ENCODE results near the gene ZNF804B. TPM values are rescaled to one million over a fixed set of nuclear protein-coding genes. Genes with fewer than 3 reads are reported as not detected.

Gene ZNF804B
- total RNA-seq, 1 experiment from 2014 or later, result not detected

GRCh38 chr7:88928276-88928675, 168.8 kb downstream of the ZNF804B start:
- no peak for DNase-seq (ENCODE audit: low read depth)
- in situ Hi-C loops (cut with HindIII; ENCODE audit: low pct_unique_long_range_greater_than_20kb, low sequenced_read_pairs), result no loop called here

- DNase-seq (ENCODE audit: low read depth), result no peak
- in situ Hi-C loops (cut with HindIII; ENCODE audit: low pct_unique_long_range_greater_than_20kb, low sequenced_read_pairs), result no loop called here
Measured at GRCh38 chr7:88929719-88930118, 170.2 kb downstream of the ZNF804B start.

- in situ Hi-C loops (cut with HindIII; ENCODE audit: low pct_unique_long_range_greater_than_20kb, low sequenced_read_pairs), result no loop called here
Measured at GRCh38 chr7:88933285-88933684, 173.8 kb downstream of the ZNF804B start.

GRCh38 chr7:88942815-88943501, 183.5 kb downstream of the ZNF804B start:
- in situ Hi-C loops (cut with HindIII; ENCODE audit: low pct_unique_long_range_greater_than_20kb, low sequenced_read_pairs), result no loop called here
- DNase-seq (ENCODE audit: low read depth), result no peak

More at GRCh38 chr7:88933285-88933684, 173.8 kb downstream of the ZNF804B start:
- no peak for DNase-seq (ENCODE audit: low read depth)

- in situ Hi-C loops (cut with HindIII; ENCODE audit: low pct_unique_long_range_greater_than_20kb, low sequenced_read_pairs), result no loop called here
- DNase-seq (ENCODE audit: low read depth), result no peak
Measured at GRCh38 chr7:88951826-88952225, 192.3 kb downstream of the ZNF804B start.

GRCh38 chr7:88964418-88964817, 204.9 kb downstream of the ZNF804B start:
- in situ Hi-C loops (cut with HindIII; ENCODE audit: low pct_unique_long_range_greater_than_20kb, low sequenced_read_pairs), result no loop called here
- no peak for DNase-seq (ENCODE audit: low read depth)

GRCh38 chr7:88965371-88965770, 205.9 kb downstream of the ZNF804B start:
- in situ Hi-C loops (cut with HindIII; ENCODE audit: low pct_unique_long_range_greater_than_20kb, low sequenced_read_pairs), result no loop called here
- no peak for DNase-seq (ENCODE audit: low read depth)

- in situ Hi-C loops (cut with HindIII; ENCODE audit: low pct_unique_long_range_greater_than_20kb, low sequenced_read_pairs), result no loop called here
- no peak for DNase-seq (ENCODE audit: low read depth)
Measured at GRCh38 chr7:88967432-88967831, 207.9 kb downstream of the ZNF804B start.

- in situ Hi-C loops (cut with HindIII; ENCODE audit: low pct_unique_long_range_greater_than_20kb, low sequenced_read_pairs), result no loop called here
Measured at GRCh38 chr7:88969167-88969566, 209.7 kb downstream of the ZNF804B start.

GRCh38 chr7:88985295-88985694, 225.8 kb downstream of the ZNF804B start:
- DNase-seq (ENCODE audit: low read depth), result no peak
- in situ Hi-C loops (cut with HindIII; ENCODE audit: low pct_unique_long_range_greater_than_20kb, low sequenced_read_pairs), result no loop called here

More at GRCh38 chr7:88969167-88969566, 209.7 kb downstream of the ZNF804B start:
- no peak for DNase-seq (ENCODE audit: low read depth)

- in situ Hi-C loops (cut with HindIII; ENCODE audit: low pct_unique_long_range_greater_than_20kb, low sequenced_read_pairs), result no loop called here
- DNase-seq (ENCODE audit: low read depth), result no peak
Measured at GRCh38 chr7:89001306-89001705, 241.8 kb downstream of the ZNF804B start.

GRCh38 chr7:89002981-89003956, 243.8 kb downstream of the ZNF804B start:
- DNase-seq (ENCODE audit: low read depth), result no peak
- in situ Hi-C loops (cut with HindIII; ENCODE audit: low pct_unique_long_range_greater_than_20kb, low sequenced_read_pairs), result no loop called here

GRCh38 chr7:89012016-89012415, 252.5 kb downstream of the ZNF804B start:
- in situ Hi-C loops (cut with HindIII; ENCODE audit: low pct_unique_long_range_greater_than_20kb, low sequenced_read_pairs), result no loop called here
- no peak for DNase-seq (ENCODE audit: low read depth)

- in situ Hi-C loops (cut with HindIII; ENCODE audit: low pct_unique_long_range_greater_than_20kb, low sequenced_read_pairs), result no loop called here
- DNase-seq (ENCODE audit: low read depth), result no peak
Measured at GRCh38 chr7:89017695-89018094, 258.2 kb downstream of the ZNF804B start.

GRCh38 chr7:89021741-89022140, 262.2 kb downstream of the ZNF804B start:
- in situ Hi-C loops (cut with HindIII; ENCODE audit: low pct_unique_long_range_greater_than_20kb, low sequenced_read_pairs), result no loop called here
- no peak for DNase-seq (ENCODE audit: low read depth)

- no peak for DNase-seq (ENCODE audit: low read depth)
- in situ Hi-C loops (cut with HindIII; ENCODE audit: low pct_unique_long_range_greater_than_20kb, low sequenced_read_pairs), result no loop called here
Measured at GRCh38 chr7:89023206-89023605, 263.7 kb downstream of the ZNF804B start.

GRCh38 chr7:89023877-89024276, 264.4 kb downstream of the ZNF804B start:
- in situ Hi-C loops (cut with HindIII; ENCODE audit: low pct_unique_long_range_greater_than_20kb, low sequenced_read_pairs), result no loop called here
- no peak for DNase-seq (ENCODE audit: low read depth)

- in situ Hi-C loops (cut with HindIII; ENCODE audit: low pct_unique_long_range_greater_than_20kb, low sequenced_read_pairs), result no loop called here
- no peak for DNase-seq (ENCODE audit: low read depth)
Measured at GRCh38 chr7:89027781-89028180, 268.3 kb downstream of the ZNF804B start.

GRCh38 chr7:89028319-89028718, 268.8 kb downstream of the ZNF804B start:
- no peak for DNase-seq (ENCODE audit: low read depth)
- in situ Hi-C loops (cut with HindIII; ENCODE audit: low pct_unique_long_range_greater_than_20kb, low sequenced_read_pairs), result no loop called here
